ENCODE data around the gene CDHR5.

The CDHR5 gene

DNA sequence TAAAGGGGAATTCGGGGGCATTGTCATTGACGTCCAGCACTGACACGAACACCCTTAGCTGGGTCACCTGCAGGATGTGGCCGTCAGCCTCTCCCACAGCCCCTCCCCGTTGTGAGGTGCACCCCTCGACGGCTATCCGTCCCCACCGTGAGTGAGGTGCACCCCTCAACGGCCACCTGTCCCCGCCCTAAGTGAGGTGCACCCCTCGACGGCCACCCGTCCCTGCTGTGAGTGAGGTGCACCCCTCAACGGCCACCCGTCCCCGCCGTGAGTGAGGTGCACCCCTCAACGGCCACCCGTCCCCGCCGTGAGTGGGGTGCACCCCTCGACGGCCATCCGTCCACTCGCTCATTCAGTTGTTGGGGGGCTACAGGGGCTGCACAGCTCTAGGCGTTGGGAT lies 2.9 kb downstream of the CDHR5 start:
- DNase-seq (ENCODE audit: low spot score) = no peak
- TF ChIP-seq, protein P1, sequence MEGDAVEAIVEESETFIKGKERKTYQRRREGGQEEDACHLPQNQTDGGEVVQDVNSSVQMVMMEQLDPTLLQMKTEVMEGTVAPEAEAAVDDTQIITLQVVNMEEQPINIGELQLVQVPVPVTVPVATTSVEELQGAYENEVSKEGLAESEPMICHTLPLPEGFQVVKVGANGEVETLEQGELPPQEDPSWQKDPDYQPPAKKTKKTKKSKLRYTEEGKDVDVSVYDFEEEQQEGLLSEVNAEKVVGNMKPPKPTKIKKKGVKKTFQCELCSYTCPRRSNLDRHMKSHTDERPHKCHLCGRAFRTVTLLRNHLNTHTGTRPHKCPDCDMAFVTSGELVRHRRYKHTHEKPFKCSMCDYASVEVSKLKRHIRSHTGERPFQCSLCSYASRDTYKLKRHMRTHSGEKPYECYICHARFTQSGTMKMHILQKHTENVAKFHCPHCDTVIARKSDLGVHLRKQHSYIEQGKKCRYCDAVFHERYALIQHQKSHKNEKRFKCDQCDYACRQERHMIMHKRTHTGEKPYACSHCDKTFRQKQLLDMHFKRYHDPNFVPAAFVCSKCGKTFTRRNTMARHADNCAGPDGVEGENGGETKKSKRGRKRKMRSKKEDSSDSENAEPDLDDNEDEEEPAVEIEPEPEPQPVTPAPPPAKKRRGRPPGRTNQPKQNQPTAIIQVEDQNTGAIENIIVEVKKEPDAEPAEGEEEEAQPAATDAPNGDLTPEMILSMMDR (IDR thresholded peaks at IDR 0.05; ENCODE audit: borderline replicate concordance, control extremely low read depth, extremely low read depth, insufficient read depth, missing control alignments) = no peak
- in situ Hi-C loops (cut with MboI; ENCODE audit: low sequenced_read_pairs, unreplicated experiment) = no loop called here

DNA sequence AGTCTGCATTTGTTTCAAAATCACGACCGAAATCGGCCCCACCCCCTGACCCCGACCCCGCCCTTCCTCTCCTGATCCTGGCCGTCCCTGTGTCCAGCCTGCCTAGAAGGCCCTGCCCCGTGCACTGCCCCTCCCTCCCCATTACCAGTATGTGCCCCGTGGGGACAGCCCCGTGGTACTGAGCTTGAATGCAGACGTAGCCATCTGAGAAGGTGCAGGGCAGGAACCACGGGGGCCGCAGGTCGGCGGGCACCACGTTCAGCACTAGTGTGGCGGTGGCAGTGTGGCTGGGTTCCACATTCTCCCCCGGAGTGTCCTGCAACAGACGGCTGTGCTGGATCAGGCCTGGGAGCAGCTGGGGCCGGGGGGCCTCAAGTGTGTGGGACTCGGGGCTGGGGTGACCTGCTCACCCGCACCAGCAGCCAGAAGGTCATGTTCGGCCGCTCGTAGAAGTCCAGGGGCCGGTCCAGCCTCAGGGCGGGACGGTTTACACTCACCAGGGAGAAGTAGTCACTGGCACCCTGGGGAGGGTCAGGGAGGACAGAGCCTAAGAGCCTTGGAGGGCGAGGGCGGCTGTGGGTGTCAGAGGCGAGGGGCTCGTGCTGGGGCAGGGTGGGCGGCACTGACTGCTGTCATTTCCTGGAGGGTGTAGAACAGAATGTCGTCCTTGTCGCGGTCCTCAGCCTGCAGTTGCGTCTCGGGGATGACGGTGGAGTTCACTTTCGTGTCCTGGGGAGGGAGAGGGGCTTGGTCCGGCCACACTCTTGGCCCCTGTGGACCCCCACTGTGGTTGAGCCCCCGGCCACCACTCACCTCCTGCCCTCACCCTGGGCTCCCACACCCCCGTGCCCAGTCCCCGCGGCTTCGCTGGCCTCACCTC lies 3.6 kb downstream of the CDHR5 start:
- in situ Hi-C loops (cut with MboI; ENCODE audit: low sequenced_read_pairs, unreplicated experiment) = no loop called here
- no peak for DNase-seq (ENCODE audit: low spot score)
- TF ChIP-seq, protein P1 (IDR thresholded peaks at IDR 0.05; ENCODE audit: borderline replicate concordance, control extremely low read depth, extremely low read depth, insufficient read depth, missing control alignments) = no peak

DNA sequence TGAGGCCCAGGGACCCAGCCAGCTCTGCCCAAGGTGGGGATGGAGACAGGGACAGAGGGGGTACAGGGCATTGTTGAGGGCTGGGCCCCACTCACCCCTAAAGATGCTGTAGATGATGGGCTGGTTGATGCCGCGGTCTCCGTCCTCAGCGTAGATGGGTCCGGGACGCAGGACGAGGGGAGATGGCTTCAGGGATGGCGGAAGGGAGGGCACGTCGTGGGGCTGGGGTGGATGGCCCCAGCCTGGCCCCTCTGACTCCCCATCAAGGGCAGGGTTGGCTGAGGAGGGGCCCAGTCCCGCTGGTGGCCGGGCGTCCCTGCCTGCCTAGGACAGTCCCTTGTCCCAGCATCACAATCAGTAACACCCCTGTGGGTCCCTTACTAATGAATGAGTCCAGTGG lies 4.6 kb downstream of the CDHR5 start:
- TF ChIP-seq, protein P1 (IDR thresholded peaks at IDR 0.05; ENCODE audit: borderline replicate concordance, control extremely low read depth, extremely low read depth, insufficient read depth, missing control alignments) = no peak
- in situ Hi-C loops (cut with MboI; ENCODE audit: low sequenced_read_pairs, unreplicated experiment) = no loop called here
- no peak for DNase-seq (ENCODE audit: low spot score)

DNA sequence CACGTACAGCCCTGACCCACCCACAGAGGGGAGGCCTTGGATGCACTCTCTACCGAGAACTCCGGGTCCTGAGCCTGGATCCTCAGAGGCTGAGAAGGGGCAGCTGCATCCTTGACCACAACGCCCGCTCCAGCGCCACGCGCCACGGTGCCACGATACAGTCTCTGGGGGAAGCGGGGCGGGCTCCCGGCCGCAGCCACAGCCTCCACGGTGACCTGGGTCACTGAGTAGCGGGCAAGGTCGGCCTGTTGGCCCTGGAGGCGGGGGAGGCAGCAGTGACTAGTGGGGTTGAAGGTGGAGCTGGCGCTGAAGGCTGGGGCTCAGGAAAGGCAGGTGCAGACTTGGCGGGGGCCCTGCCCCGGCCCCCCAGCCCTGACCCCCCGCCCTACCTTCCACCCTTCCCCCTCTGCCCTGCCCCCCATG lies 5.1 kb downstream of the CDHR5 start:
- TF ChIP-seq, protein P1 (IDR thresholded peaks at IDR 0.05; ENCODE audit: borderline replicate concordance, control extremely low read depth, extremely low read depth, insufficient read depth, missing control alignments) = no peak
- DNase-seq (ENCODE audit: low spot score) = no peak
- in situ Hi-C loops (cut with MboI; ENCODE audit: low sequenced_read_pairs, unreplicated experiment) = no loop called here

DNA sequence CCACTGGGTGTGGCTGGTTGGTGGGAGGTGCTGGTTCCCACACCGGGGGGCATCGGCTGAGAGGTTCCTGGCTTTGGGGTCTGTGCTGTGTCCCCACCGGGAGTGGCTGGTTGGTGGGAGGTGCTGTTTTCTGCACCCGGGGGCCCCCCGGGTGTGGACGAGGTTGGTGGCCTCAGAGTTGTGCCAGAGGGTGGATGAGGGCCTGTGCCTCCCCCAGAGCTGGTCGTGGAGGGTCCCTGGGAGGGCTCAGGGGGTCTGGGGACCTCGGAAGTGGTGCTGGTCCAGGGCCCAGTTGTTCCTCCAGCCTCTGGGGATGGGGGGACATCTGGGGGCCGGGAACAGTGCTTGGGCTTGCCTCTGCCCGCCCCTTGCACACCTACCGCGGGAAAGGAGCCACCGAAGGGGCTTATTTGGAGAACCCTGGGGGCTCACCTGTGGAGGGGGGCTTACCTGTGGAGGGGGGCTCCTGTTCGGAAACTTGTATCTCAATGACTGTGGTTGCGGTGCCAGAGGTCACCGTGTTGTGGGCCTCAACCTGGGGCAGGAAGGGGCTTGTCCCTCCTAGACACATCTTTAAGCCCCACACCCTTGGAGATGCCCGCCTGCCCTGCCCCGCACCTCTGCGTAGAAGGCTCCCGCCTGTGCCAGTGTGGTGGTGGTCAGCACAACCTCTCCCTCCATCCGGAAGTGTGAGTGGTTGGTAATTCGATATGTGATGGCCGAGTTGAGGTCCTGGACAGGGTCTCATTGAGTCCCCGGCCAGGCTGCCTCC lies 5.7 kb downstream of the CDHR5 start:
- TF ChIP-seq, protein P1 (IDR thresholded peaks at IDR 0.05; ENCODE audit: borderline replicate concordance, control extremely low read depth, extremely low read depth, insufficient read depth, missing control alignments) = no peak
- in situ Hi-C loops (cut with MboI; ENCODE audit: low sequenced_read_pairs, unreplicated experiment) = no loop called here
- DNase-seq (ENCODE audit: low spot score) = no peak

DNA sequence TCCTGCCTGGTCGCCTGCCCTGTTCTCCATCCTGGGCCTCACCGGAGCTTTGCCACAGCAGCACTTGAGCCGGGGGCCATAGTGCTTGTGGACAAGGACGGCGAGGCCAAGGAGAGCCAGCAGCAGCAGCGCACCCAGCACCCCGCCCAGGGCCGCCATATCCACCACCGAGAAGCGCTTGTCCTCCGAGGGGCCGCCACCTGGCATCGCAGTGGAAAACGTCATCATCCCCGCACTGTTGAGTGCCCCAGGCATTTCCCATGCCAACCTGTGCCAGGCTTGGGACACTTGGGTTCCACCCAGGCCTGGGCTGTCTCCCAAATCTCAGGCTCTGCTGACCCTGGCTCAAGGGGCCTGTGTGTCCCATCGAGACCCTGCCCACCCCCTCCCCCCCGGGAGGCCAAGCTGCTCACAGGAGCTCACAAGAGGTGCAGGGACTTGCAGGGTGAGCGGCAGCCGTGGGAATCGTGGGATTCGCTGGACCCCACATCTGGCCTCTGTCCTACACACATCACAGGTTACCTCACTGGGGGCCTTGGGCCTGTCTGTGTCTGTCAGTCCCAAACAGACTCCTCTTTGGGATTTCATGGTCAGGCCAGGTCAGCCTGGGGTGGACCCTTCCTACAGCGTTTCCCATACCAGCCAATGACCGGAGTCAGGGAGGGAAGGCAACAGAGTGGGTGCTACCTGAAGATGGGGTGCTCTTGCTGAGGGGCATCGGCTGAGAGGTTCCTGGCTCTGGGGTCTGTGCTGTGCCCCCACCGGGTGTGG lies 6.7 kb downstream of the CDHR5 start:
- in situ Hi-C loops (cut with MboI; ENCODE audit: low sequenced_read_pairs, unreplicated experiment) = no loop called here
- TF ChIP-seq, protein P1 (IDR thresholded peaks at IDR 0.05; ENCODE audit: borderline replicate concordance, control extremely low read depth, extremely low read depth, insufficient read depth, missing control alignments) = no peak
- DNase-seq (ENCODE audit: low spot score) = no peak
